Skeletal muscle tissue (tissue), 4 donors: ENCODE measurements around the gene UNC5CL. TPM values are rescaled to one million over a fixed set of nuclear protein-coding genes. Genes with fewer than 3 reads are reported as not detected.
A peak's percentile ranks its signal among the peaks of the same experiment; 100 is the strongest.

ENCODE experiments used
- H3K27ac ChIP-seq: one replicate; pipeline ENCODE4 v1.7.0; 2013; ENCODE audit warnings: mild to moderate bottlenecking, low read depth, low read length, inconsistent platforms
- H3K27me3 ChIP-seq, 3 donors: one replicate each; pipeline ENCODE4 v1.7.0; 2013; ENCODE audit warnings: low read length in 3 of 3; ENCODE audit not compliant: control insufficient read depth in 3 of 3, insufficient read depth in 3 of 3
- H3K36me3 ChIP-seq, 3 donors: one replicate each; pipeline ENCODE4 v1.7.0; 2013; ENCODE audit warnings: low read length in 3 of 3; ENCODE audit not compliant: control insufficient read depth in 3 of 3, insufficient read depth in 3 of 3
- H3K4me1 ChIP-seq, 3 donors: one replicate each; pipeline ENCODE4 v1.7.0; 2013; ENCODE audit warnings: low read length in 3 of 3, mild to moderate bottlenecking in 3 of 3; ENCODE audit not compliant: control insufficient read depth in 3 of 3, insufficient read depth in 3 of 3
- H3K4me3 ChIP-seq, 3 donors: one replicate each; pipeline ENCODE4 v1.7.0; 2013; ENCODE audit warnings: low read length in 3 of 3
- H3K9ac ChIP-seq, 3 donors: one replicate each; pipeline ENCODE4 v1.7.0; 2013; ENCODE audit warnings: low read length in 3 of 3, mild to moderate bottlenecking in 3 of 3, moderate library complexity in 2 of 3, low read depth in 1 of 3
- H3K9me3 ChIP-seq, 3 donors: one replicate each; pipeline ENCODE4 v1.7.0; 2013; ENCODE audit warnings: low read length in 3 of 3; ENCODE audit not compliant: control insufficient read depth in 3 of 3
- total RNA-seq: library from RNA; depleted of rRNA; stranded (reverse); fragments of >200 nt; gene quantifications from one replicate; pipeline ENCODE4 v1.2.3, GENCODE V29; 2014
- donor health status: Osteomylitis.

The UNC5CL gene, protein sequence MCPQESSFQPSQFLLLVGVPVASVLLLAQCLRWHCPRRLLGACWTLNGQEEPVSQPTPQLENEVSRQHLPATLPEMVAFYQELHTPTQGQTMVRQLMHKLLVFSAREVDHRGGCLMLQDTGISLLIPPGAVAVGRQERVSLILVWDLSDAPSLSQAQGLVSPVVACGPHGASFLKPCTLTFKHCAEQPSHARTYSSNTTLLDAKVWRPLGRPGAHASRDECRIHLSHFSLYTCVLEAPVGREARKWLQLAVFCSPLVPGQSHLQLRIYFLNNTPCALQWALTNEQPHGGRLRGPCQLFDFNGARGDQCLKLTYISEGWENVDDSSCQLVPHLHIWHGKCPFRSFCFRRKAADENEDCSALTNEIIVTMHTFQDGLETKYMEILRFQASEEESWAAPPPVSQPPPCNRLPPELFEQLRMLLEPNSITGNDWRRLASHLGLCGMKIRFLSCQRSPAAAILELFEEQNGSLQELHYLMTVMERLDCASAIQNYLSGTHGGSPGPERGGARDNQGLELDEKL
- total RNA-seq: 2.1 TPM

DNA sequence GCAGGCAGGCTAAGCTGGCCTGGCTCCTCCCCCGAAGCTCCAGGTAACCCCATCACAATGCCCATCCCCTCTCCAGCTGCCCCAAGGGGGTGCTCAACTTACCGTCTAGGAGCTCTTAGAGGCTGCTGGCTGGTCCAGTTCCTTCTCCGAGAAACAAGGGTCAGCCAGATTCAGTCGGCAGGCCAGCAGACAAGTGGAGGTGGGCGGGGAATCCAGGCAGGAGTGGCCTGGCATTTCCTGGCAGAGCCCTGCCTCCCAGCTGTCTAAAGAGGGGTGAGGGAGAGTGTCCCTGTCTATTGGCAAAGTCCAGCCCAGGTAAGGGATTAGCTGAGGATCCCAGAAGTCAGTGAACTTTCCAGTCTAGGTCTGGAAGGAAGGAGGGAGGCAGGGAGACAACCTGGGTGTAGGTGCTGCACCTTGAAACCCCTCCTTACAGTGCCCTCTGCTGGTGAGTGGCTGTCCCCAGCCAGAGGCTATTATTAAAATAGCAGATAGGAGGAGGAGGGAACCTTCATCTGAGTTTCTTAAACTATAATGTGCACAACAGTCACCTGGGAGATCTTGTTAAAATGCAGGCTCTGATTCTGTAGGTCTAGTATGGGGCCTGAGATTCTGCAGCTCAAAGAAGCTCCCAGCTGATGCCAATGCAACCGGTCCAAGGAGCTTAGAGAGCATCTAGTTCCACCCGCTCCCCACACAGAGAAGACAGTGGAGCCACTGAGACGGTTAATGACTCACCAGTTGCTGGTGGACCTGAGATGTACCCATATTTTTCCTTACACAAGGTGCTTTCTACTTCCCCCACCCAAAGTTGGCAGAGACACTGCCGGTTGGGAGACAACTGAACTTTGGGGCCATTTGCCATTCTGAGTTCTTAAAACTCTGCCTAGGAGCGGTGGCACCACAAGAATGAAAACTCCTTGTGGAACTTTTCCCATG lies at the start of gene UNC5CL:
Gene UNC5CL, minus strand, starts transcription at position 162 of the 939 bp plus-strand sequence. CDS start 4,147 bp downstream, outside the sequence.
- no peak within 1 kb of the TSS for H3K4me3 ChIP-seq
- H3K27me3 ChIP-seq: no peaks in the 10 kb centered on the region
- H3K9me3 ChIP-seq: no peaks in the 10 kb centered on the region
- H3K9ac ChIP-seq: no peak within 1 kb of the TSS
- peaks cover 0 to 21% (median 6%) of the 10 kb centered on the region in 3 donors for H3K4me1 ChIP-seq
- H3K36me3 ChIP-seq: no peaks in the 10 kb centered on the region
- H3K27ac ChIP-seq: no peak within 1 kb of the TSS

DNA sequence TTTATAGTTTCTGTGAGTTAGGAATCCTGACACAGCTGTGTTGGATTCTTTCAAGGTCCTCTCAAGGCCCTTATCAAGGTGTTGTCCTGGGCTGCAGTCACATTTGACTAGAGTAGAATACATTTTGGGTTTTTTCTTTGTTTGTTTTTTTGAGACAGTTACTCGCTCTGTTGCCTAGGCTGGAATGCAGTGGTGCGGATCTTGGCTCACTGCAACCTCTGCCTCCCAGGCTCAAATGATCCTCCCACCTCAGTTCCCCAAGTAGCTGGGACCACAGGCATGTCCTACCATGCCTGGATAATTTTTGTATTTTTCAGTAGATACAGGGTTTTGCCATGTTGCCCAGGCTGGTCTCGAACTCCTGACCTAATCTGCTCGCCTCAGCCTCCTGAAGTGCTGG lies 49.4 kb upstream of the UNC5CL start:
- Histone ChIP-seq H3K9me3 (no peaks in the 10 kb centered on the region), H3K27me3 (no peaks in the 10 kb centered on the region), H3K4me3 (no peak overlapping the region), H3K36me3 (peaks cover 23 to 62% (median 56%) of the 10 kb centered on the region in 3 donors), H3K27ac (no peak overlapping the region), H3K4me1 (no peaks in the 10 kb centered on the region), H3K9ac (no peak overlapping the region)

DNA sequence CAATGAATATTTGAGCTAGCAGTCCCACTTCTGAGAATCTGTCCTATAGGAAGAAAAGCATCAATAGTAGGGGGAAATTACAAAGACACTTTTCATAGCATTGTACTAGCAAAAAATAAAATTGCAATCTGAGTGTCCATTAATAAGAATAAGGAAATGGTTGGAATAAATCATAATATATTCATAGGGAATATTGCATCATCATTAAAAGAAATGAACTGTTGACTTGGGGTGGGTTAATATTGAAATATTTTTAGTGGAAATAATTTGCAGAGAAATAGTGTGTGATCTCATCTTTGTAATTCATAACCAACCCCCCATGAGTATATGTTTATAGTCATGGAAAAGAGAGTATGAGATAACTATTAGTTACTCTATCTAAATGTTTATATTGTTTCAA lies 46.2 kb upstream of the UNC5CL start:
- H3K4me1 ChIP-seq: no peaks in the 10 kb centered on the region
- H3K27me3 ChIP-seq: no peaks in the 10 kb centered on the region
- peaks cover 17 to 47% (median 40%) of the 10 kb centered on the region in 3 donors for H3K36me3 ChIP-seq
- H3K27ac ChIP-seq: no peak overlapping the region
- H3K9ac ChIP-seq: no peak overlapping the region
- no peaks in the 10 kb centered on the region for H3K9me3 ChIP-seq
- H3K4me3 ChIP-seq: no peak overlapping the region

DNA sequence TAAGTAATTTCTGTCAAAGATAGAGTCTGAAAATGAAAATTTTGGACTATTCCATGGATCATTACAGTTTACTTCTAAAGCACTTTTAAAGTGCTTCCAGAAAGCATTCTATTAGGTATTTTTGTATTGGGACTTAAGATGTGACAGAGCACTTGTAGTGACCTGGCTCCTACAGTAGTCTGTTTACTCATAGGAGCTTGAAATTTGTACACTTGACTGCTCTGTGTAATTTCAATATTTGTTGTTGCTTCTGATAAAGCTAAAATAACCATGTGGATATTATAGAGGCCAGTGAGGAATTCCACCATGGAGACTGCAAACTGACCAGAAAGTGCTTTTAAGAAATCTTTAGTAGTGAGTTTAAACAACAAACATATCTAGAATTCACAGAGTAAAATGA lies 44.1 kb upstream of the UNC5CL start:
- H3K4me3 ChIP-seq: no peak overlapping the region
- H3K9me3 ChIP-seq: no peaks in the 10 kb centered on the region
- no peak overlapping the region for H3K27ac ChIP-seq
- no peaks in the 10 kb centered on the region for H3K27me3 ChIP-seq
- no peaks in the 10 kb centered on the region for H3K4me1 ChIP-seq
- no peak overlapping the region for H3K9ac ChIP-seq
- peaks cover 8 to 51% (median 29%) of the 10 kb centered on the region in 3 donors for H3K36me3 ChIP-seq

DNA sequence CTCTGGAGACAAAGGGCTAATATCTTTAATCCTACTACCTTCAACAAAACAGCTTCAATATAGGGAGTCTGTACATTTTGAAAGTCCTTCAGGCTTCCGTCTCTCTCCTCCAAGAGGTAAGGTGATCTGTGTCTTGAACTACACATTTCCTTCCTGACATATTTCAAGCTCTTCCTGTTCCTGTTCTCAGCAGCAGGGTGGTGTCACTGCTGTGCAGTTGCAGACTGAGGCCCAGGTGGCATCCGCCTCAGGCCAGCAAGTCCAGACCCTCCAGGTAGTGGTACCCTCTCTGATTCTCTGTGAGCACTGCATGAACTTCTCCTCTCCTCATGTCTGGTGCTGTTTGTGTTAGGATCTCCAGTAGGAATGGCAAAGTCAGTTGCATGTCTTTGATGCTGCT lies 41.6 kb upstream of the UNC5CL start:
- peaks cover 8 to 45% (median 25%) of the 10 kb centered on the region in 3 donors for H3K36me3 ChIP-seq
- H3K27ac ChIP-seq: no peak overlapping the region
- H3K9me3 ChIP-seq: no peaks in the 10 kb centered on the region

DNA sequence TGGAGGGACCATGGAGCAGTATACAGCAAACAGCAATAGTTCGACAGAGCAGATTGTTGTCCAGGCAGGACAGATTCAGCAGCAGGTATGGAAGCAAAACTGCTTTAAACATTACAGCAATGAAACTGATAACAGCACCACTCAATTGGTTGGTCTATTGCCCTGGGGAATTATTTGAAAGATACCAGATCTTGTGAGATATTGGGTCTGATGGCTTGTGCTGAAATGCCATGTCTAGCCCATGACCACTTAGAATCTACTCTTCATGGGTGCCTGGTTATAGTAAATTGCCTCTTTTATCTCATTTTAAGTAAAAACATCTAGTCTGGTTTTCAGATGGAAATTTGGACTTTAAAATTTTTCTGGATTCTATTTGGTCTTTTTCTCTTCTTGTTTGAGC lies 40.1 kb upstream of the UNC5CL start:
- H3K27ac ChIP-seq: no peak overlapping the region
- H3K9me3 ChIP-seq: no peaks in the 10 kb centered on the region
- H3K27me3 ChIP-seq: no peaks in the 10 kb centered on the region
- H3K4me3 ChIP-seq: no peak overlapping the region
- H3K4me1 ChIP-seq: peaks cover 4 to 12% (median 10%) of the 10 kb centered on the region in 3 donors
- H3K36me3 ChIP-seq: peaks cover 3 to 34% (median 16%) of the 10 kb centered on the region in 3 donors
- no peak overlapping the region for H3K9ac ChIP-seq

More for the DNA sequence above, 41.6 kb upstream of the UNC5CL start:
- no peak overlapping the region for H3K4me3 ChIP-seq
- no peak overlapping the region for H3K9ac ChIP-seq
- H3K27me3 ChIP-seq: no peaks in the 10 kb centered on the region
- H3K4me1 ChIP-seq: no peaks in the 10 kb centered on the region

DNA sequence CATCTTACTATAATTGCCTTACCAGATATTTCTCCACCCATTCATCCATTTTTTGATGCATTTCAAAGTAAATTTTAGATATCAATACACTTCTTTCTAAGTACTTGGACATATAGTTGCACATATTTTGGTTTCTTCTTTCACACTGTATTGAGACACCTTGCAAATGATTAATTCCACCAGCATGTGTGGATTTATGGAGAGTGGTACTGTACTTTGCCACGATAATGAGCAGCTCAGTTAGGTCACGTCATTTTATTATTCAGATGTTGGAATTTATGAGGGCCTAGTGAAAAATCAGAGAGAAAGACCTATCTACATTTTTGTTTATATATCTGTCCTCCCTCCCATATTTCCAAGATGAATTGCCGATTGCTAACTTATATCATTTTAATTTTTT lies 39.1 kb upstream of the UNC5CL start:
- Histone ChIP-seq H3K27me3 (no peaks in the 10 kb centered on the region), H3K27ac (no peak overlapping the region), H3K9ac (no peak overlapping the region), H3K4me3 (no peak overlapping the region), H3K36me3 (peaks cover 3 to 26% (median 16%) of the 10 kb centered on the region in 3 donors), H3K4me1 (peaks cover 5 to 14% (median 10%) of the 10 kb centered on the region in 3 donors), H3K9me3 (no peaks in the 10 kb centered on the region)

DNA sequence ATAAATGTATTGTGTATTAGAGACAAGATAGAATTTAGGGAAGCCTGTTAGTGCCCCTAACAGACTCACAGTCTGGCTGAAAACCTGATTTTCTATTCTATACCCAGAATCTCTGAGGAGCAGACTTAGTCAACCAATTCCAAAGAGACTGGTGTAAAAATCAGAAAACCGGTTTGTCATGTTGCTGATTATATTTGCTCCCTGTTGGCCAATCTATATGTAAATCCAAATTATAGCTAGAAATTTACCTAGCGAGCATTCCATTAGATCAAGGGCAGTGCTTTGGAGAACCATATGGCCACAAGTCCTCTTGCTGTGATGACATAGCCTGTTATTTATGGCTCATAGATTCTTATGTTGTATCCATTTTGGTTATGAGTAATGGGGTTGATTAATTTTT lies 38.5 kb upstream of the UNC5CL start:
- H3K4me3 ChIP-seq: no peak overlapping the region
- peaks cover 5 to 14% (median 10%) of the 10 kb centered on the region in 3 donors for H3K4me1 ChIP-seq
- peaks cover 3 to 24% (median 16%) of the 10 kb centered on the region in 3 donors for H3K36me3 ChIP-seq
- H3K27me3 ChIP-seq: no peaks in the 10 kb centered on the region
- H3K9ac ChIP-seq: no peak overlapping the region
- H3K9me3 ChIP-seq: no peaks in the 10 kb centered on the region
- no peak overlapping the region for H3K27ac ChIP-seq

DNA sequence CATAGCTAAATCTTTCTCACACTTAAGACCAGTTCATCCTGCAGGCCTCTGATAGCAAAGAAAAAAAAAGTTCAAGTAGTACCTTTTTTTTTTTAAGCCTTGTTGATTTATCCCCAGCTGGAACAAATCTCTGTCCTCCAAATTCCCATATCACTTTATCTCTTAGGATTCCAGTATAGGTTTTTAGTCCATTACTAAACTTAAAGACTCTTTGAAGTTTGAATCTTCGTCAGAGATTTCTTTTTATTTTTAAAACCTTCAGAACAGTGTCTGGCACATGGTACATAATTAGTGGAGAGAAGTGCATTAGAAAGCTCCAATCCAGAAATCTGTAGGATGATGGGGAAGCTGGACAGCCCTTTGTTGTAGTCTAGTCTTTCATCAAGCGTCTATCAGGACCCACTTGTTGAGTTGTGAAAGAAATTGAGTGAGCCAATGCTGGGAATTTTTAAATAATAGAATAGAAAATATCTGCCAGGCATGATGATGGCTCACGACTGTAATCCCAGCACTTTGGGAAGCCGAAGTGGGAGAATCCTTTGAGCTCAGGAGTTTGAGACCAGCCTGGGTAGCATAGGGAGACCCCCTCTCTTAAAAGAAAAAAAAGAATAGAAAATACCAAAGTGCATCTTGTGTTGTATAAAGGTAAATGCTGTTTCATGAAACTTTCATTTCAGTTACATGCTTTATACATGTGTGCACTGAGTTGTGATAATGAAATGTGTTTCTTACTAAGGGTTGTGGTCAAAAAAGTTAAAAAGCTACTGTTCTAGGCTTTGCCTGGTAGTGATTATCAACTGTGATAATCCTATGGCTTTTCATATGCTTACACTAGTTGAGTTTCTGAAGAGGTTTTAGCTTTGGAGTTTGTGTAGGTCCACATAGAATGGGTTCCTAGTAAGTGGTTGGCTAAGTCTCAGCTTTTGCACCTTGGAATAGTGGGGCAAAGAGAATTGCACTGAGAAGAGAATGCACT lies 36.9 kb upstream of the UNC5CL start:
- Histone ChIP-seq H3K4me3 (no peak overlapping the region), H3K4me1 (peaks cover 15 to 20% (median 17%) of the 10 kb centered on the region in 3 donors), H3K27me3 (no peaks in the 10 kb centered on the region), H3K9ac (no peak overlapping the region), H3K9me3 (no peaks in the 10 kb centered on the region), H3K36me3 (peaks cover 3 to 18% (median 10%) of the 10 kb centered on the region in 3 donors), H3K27ac (peak overlapping the region; percentile 97)
